Vagina (tissue), 2 donors: Measurements from ENCODE around the gene OR2A14.

Experiments
- CTCF ChIP-seq, 3 experiments: fragments of 450-650 bp in 2 of 3; fragments of 200-600 bp in 1 of 3; sonication (generic) in 1 of 3; IDR thresholded peaks; one replicate each; pipeline ENCODE4 v1.5.1; 2017 to 2019; ENCODE audit warnings: antibody characterized with exemption in 3 of 3, mild to moderate bottlenecking in 2 of 3, moderate library complexity in 2 of 3
- POLR2A ChIP-seq, 2 donors: fragments of 450-650 bp; IDR thresholded peaks; one replicate each; pipeline ENCODE4 v1.6.1; 2017; ENCODE audit warnings: antibody characterized with exemption in 2 of 2, mild to moderate bottlenecking in 2 of 2, moderate library complexity in 2 of 2
- POLR2AphosphoS5 ChIP-seq, 2 donors: sonication (generic); formaldehyde crosslinking; IDR thresholded peaks; one replicate each; pipeline ENCODE4 v1.9.0; 2017; ENCODE audit warnings: antibody characterized with exemption in 2 of 2, mild to moderate bottlenecking in 2 of 2, low read depth in 1 of 2; ENCODE audit not compliant: insufficient read depth in 1 of 2

GRCh38 chr7:144158861-144159260 lies 35.9 kb downstream of the OR2A14 start:
- TF ChIP-seq CTCF (IDR thresholded peaks at IDR 0.05): no peak
- TF ChIP-seq POLR2AphosphoS5 (IDR thresholded peaks at IDR 0.05; ENCODE audit: insufficient read depth in 1 of 2, low read depth in 1 of 2): no peak
- no peak for TF ChIP-seq POLR2A (IDR thresholded peaks at IDR 0.05)
